Adrenal gland (tissue), 12 donors: ENCODE data around the gene MRAP2. TPM values are rescaled to one million over a fixed set of nuclear protein-coding genes. Genes with fewer than 3 reads are reported as not detected.
"Not testable (repeated sequence)": the region's sequence is repeated elsewhere in the genome, so short reads cannot be mapped to it uniquely, and the experiment has no call there.

Experiments used
- DNase-seq, 7 donors: peaks; one replicate each; pipeline ENCODE4 v3.0.0-alpha.2; 2019 to 2020
- H3K27ac ChIP-seq, 5 donors: fragments of 200-600 bp; sonication (generic) in 4 of 5; 1 replicate in 3 of 5; 2 replicates in 2 of 5; pipeline versions ENCODE4 v1.5.1 to v1.8.0; 2016 to 2020; ENCODE audit warnings: mild to moderate bottlenecking in 1 of 5
- H3K27me3 ChIP-seq: fragments of 200-600 bp; 2 replicates; pipeline ENCODE4 v1.8.0; 2021
- H3K36me3 ChIP-seq, 2 donors: fragments of 200-600 bp; replicated peaks in 1 of 2; 1 replicate in 1 of 2; 2 replicates in 1 of 2; pipeline versions ENCODE4 v1.5.1 to v1.8.0; 2018 to 2022
- H3K4me1 ChIP-seq, 2 donors: fragments of 200-600 bp; replicated peaks in 1 of 2; 1 replicate in 1 of 2; 2 replicates in 1 of 2; pipeline versions ENCODE4 v1.5.1 to v1.8.0; 2018 to 2021
- H3K4me3 ChIP-seq, 4 donors: fragments of 200-600 bp; sonication (generic) in 3 of 4; one replicate each; pipeline ENCODE4 v1.5.1; 2016 to 2018
- H3K9me3 ChIP-seq, 3 donors: fragments of 200-600 bp; sonication (generic) in 1 of 3; replicated peaks in 1 of 3; 1 replicate in 2 of 3; 2 replicates in 1 of 3; pipeline versions ENCODE4 v1.5.1 to v1.8.0; 2016 to 2021
- POLR2A ChIP-seq, 2 donors: fragments of 450-650 bp; IDR thresholded peaks; one replicate each; pipeline ENCODE4 v1.6.1; 2017; ENCODE audit warnings: antibody characterized with exemption in 2 of 2, mild to moderate bottlenecking in 2 of 2, moderate library complexity in 1 of 2
- WGBS, 4 donors: extraction: QIAGEN DNeasy Blood & Tissue Kit in 2 of 4; methylation state at CpG; one replicate each; pipeline versions ENCODE4 v1.1.5 to v1.1.7; 2013 to 2017; 5-methylcytosine and 5-hydroxymethylcytosine counted together
- intact Hi-C, 2 donors: fragments of 100-400 bp; cut with DNase I; formaldehyde crosslinking; loops; one replicate each; pipeline versions ENCODE4 v1.14.1 to v1.15.0; 2022 to 2023
- polyA plus RNA-seq, 3 donors: library from polyadenylated mRNA; stranded (reverse); fragments of 200-250 nt in 2 of 3; fragments of 350-450 nt in 1 of 3; fragmentation: Illumina TruSeq in 1 of 3; extraction: RNeasy Lipid Tissue Mini Kit (QIAGEN cat#74804) in 1 of 3; gene quantifications; one replicate each; pipeline ENCODE4 v1.2.3, GENCODE V29; 2013 to 2014
- total RNA-seq, 9 donors: library from RNA; depleted of rRNA in 4 of 9; stranded (reverse); fragments of >200 nt in 4 of 9; fragments of 120-200 nt in 1 of 9; fragmentation: NEBNext Ultra II Directional in 1 of 9; extraction: Animal tissue kit (Norgen Biotek cat#: 25700) in 1 of 9; gene quantifications; one replicate each; pipeline versions ENCODE4 v1.1.0 to v1.2.4, GENCODE V29; 2013 to 2023
- TF ChIP-seq, protein P1 (sequence below), 6 experiments: fragments of 450-650 bp in 4 of 6; fragments of 200-600 bp in 2 of 6; sonication (generic) in 1 of 6; IDR thresholded peaks; 1 replicate in 5 of 6; 2 replicates in 1 of 6; pipeline versions ENCODE4 v1.5.1 to v1.8.0; 2016 to 2021; ENCODE audit warnings: antibody characterized with exemption in 6 of 6, mild to moderate bottlenecking in 2 of 6, moderate library complexity in 1 of 6
- donor health status: healthy with polysubstance abuse.
- donor health status: Bipolar disorder and iron deficiency.
- donor health status: DM: yes; HTN: yes; CAD: no.
- donor health status: DM: no; HTN: no; CAD: no.
- donor health status: DM: no; HTN: no; CAD: no.
- donor health status: DM: yes; HTN: yes; CAD: no.

MRAP2 gene
- total and polyA plus RNA-seq, 12 donors = 0.36 to 9.5 (median 3.1) TPM

DNA sequence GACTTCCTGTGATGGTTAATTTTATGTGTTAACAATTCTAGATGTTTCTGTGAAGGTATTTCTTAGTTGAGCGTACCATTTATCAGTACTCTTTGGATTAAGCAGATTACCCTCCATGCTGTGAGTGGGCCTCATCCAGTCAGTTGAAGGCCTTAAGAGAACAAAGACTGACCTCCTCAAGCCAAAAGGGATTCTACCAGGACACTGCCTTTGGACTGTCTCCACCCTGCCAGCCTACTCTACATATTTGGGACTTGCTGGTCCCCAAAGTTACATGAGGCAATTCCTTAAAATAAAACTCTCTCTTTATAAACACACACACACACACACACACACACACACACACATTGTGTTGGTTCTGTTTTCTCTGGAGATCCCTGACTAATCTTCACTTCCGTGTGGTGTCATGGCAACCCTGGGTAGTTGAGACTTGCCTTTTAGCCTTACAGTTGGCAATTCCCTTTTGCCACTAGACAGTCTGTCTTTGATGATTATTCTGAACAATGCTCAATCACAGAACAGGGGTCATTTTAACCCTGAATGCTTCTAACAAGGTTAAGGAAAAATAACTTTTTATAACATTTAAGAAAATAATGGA is 32.2 kb downstream of the MRAP2 start:
- H3K4me3 ChIP-seq = no peak overlapping the region
- DNase-seq = no peak
- 52 to 65% (median 63%) methylated on average over 2 of the region's 2 CpGs for WGBS, 4 donors
- intact Hi-C loops = no loop called here
- TF ChIP-seq POLR2A (IDR thresholded peaks at IDR 0.05) = no peak
- TF ChIP-seq, protein P1, sequence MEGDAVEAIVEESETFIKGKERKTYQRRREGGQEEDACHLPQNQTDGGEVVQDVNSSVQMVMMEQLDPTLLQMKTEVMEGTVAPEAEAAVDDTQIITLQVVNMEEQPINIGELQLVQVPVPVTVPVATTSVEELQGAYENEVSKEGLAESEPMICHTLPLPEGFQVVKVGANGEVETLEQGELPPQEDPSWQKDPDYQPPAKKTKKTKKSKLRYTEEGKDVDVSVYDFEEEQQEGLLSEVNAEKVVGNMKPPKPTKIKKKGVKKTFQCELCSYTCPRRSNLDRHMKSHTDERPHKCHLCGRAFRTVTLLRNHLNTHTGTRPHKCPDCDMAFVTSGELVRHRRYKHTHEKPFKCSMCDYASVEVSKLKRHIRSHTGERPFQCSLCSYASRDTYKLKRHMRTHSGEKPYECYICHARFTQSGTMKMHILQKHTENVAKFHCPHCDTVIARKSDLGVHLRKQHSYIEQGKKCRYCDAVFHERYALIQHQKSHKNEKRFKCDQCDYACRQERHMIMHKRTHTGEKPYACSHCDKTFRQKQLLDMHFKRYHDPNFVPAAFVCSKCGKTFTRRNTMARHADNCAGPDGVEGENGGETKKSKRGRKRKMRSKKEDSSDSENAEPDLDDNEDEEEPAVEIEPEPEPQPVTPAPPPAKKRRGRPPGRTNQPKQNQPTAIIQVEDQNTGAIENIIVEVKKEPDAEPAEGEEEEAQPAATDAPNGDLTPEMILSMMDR (IDR thresholded peaks at IDR 0.05) = no peak
- peaks cover 0 to 5% of the 10 kb centered on the region in 2 donors for H3K4me1 ChIP-seq
- no peaks in the 10 kb centered on the region for H3K9me3 ChIP-seq
- H3K27me3 ChIP-seq = no peaks in the 10 kb centered on the region
- no peak overlapping the region for H3K27ac ChIP-seq
- no peaks in the 10 kb centered on the region for H3K36me3 ChIP-seq

DNA sequence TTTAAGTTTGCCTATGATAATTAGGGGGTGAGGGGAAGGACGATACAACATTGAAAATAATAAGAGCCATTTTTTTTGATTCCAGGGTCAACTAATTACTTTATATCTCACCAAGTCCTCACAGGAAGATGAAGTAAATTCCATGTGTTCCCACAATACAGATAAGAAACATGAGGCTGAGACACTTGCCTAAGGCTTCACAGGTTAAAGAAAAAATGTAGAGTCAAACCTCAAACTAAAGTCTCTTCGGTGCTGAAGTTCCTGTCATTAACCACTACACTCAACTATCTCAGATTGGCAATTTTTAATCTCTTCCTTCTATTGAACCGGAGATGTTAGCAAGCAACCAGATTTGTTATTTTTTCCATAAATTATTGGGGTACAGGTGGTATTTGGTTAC is 33.0 kb downstream of the MRAP2 start:
- 55 to 61% (median 60%) methylated on average over 3 of the region's 3 CpGs for WGBS, 4 donors
- no peak for DNase-seq
- TF ChIP-seq, protein P1 (IDR thresholded peaks at IDR 0.05) = no peak
- no peak for TF ChIP-seq POLR2A (IDR thresholded peaks at IDR 0.05)
- H3K4me1 ChIP-seq = peaks cover 0 to 5% of the 10 kb centered on the region in 2 donors
- H3K36me3 ChIP-seq = no peaks in the 10 kb centered on the region
- intact Hi-C loops = no loop called here
- H3K4me3 ChIP-seq = no peak overlapping the region
- H3K27ac ChIP-seq = no peak overlapping the region
- no peaks in the 10 kb centered on the region for H3K27me3 ChIP-seq
- no peaks in the 10 kb centered on the region for H3K9me3 ChIP-seq

DNA sequence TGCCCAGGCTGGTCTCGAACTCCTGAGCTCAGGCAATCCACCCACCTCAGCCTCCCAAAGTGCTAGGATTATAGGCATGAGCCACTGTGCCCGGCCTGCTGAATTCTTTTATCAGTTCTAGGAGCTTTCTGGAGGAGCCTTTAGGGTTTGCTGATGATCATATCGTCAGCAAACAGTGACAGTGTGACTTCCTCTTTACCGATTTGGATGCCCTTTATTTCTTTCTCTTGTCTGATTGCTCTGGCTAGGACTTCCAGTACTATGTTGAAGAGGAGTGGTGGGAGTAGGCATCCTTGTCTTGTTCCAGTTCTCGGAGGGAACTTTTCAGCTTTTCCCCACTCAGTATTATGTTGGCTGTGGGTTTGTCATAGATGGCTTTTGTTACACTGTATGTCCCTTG is 35.3 kb downstream of the MRAP2 start:
- H3K27ac ChIP-seq, H3K4me3 ChIP-seq, H3K36me3 ChIP-seq, H3K9me3 ChIP-seq, intact Hi-C loops, H3K27me3 ChIP-seq, DNase-seq, H3K4me1 ChIP-seq: not testable (repeated sequence)
- WGBS, 4 donors = 77 to 89% (median 81%) methylated on average over 5 of the region's 5 CpGs

DNA sequence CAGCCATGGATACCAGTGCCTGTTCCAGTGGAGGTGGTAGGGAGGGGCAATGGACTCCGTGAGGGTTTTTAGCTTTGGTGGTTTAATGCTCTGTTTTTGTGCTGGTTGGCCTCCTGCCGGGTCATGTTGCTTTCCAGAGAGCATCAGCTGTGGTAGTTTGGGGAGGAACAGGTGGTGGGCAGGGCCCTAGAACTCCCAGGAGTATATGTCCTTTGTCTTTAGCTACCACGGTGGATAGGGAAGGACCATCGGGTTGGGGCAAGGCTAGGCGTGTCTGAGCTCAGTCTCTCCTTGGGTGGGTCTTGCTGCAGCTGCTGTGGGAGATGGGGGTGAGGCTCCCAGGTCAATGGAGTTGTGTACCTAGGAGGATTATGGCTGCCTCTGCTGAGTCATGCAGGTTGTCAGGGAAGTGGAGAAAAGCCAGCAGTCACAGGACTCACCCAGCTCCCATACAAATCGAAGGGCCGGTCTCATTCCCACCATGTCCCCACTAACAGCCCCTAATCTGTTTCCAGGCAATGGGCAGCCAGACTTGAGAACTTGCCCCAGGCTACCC is 38.9 kb downstream of the MRAP2 start:
- no peak for DNase-seq
- intact Hi-C loops = no loop called here
- no peaks in the 10 kb centered on the region for H3K27me3 ChIP-seq
- H3K27ac ChIP-seq = no peak overlapping the region
- no peaks in the 10 kb centered on the region for H3K4me1 ChIP-seq
- TF ChIP-seq, protein P1 (IDR thresholded peaks at IDR 0.05) = no peak
- TF ChIP-seq POLR2A (IDR thresholded peaks at IDR 0.05) = no peak
- no peaks in the 10 kb centered on the region for H3K36me3 ChIP-seq
- H3K9me3 ChIP-seq = no peaks in the 10 kb centered on the region
- WGBS, 4 donors = 76 to 100% (median 92%) methylated on average over 4 to 7 of the region's 7 CpGs
- H3K4me3 ChIP-seq = no peak overlapping the region
